Hepatocyte (in vitro differentiated cells): ENCODE measurements around the gene MPG.

Experiments used
- CTCF ChIP-seq: fragments of 200-600 bp; sonication (generic); IDR thresholded peaks from 2 replicates; pipeline ENCODE4 v1.5.1; 2016; ENCODE audit warnings: antibody characterized with exemption, mild to moderate bottlenecking; ENCODE audit not compliant: poor library complexity
- EZH2phosphoT487 ChIP-seq: fragments of 200-600 bp; sonication (generic); IDR thresholded peaks from one replicate; pipeline ENCODE4 v1.6.1; 2018; ENCODE audit warnings: antibody characterized with exemption, mild to moderate bottlenecking, low read depth, moderate library complexity; ENCODE audit not compliant: unreplicated experiment, severe bottlenecking

- TF ChIP-seq CTCF (no peak), EZH2phosphoT487 (no peak)
These were observed 41.6 kb upstream of the MPG start for GRCh38 chr16:36336-36984.
